Lung (tissue), 12 donors: ENCODE measurements around the gene MAP3K10. TPM values are rescaled to one million over a fixed set of nuclear protein-coding genes. Genes with fewer than 3 reads are reported as not detected.

Experiments
- ATAC-seq: fragments of 200-7000 bp; cut with Tn5 transposase; one replicate; pipeline ENCODE4 v1.9.1; 2020; ENCODE audit warnings: moderate number of reproducible peaks; ENCODE audit not compliant: insufficient read depth, low FRiP score
- DNase-seq, 3 donors: peaks; one replicate each; pipeline ENCODE4 v3.0.0-alpha.2; 2013 to 2017
- H3K27ac ChIP-seq, 2 donors: one replicate each; pipeline ENCODE4 v1.5.1; 2013; ENCODE audit warnings: mild to moderate bottlenecking in 2 of 2, moderate library complexity in 2 of 2, control low read depth in 1 of 2, inconsistent platforms in 1 of 2, low read depth in 1 of 2, low read length in 1 of 2
- H3K27me3 ChIP-seq, 3 donors: one replicate each; pipeline ENCODE4 v1.5.1; 2013; ENCODE audit warnings: low read length in 2 of 3; ENCODE audit not compliant: control insufficient read depth in 3 of 3, insufficient read depth in 3 of 3
- H3K36me3 ChIP-seq, 4 donors: one replicate each; pipeline ENCODE4 v1.5.1; 2013; ENCODE audit warnings: low read length in 4 of 4, mild to moderate bottlenecking in 1 of 4, moderate library complexity in 1 of 4; ENCODE audit not compliant: control insufficient read depth in 4 of 4, insufficient read depth in 4 of 4
- H3K4me1 ChIP-seq, 5 donors: one replicate each; pipeline ENCODE4 v1.5.1; 2013; ENCODE audit warnings: low read length in 5 of 5, mild to moderate bottlenecking in 2 of 5, moderate library complexity in 1 of 5; ENCODE audit not compliant: control insufficient read depth in 5 of 5, insufficient read depth in 5 of 5
- H3K4me3 ChIP-seq: one replicate; pipeline ENCODE4 v1.5.1; 2013; ENCODE audit warnings: mild to moderate bottlenecking, control low read depth, moderate library complexity
- H3K9ac ChIP-seq, 2 donors: one replicate each; pipeline ENCODE4 v1.5.1; 2013; ENCODE audit warnings: low read length in 2 of 2, control low read depth in 1 of 2; ENCODE audit not compliant: insufficient read depth in 1 of 2
- H3K9me3 ChIP-seq, 4 donors: one replicate each; pipeline ENCODE4 v1.5.1; 2013; ENCODE audit warnings: low read length in 3 of 4, mild to moderate bottlenecking in 1 of 4, moderate library complexity in 1 of 4; ENCODE audit not compliant: control insufficient read depth in 4 of 4, insufficient read depth in 3 of 4
- CTCF ChIP-seq: IDR thresholded peaks from 2 replicates; pipeline ENCODE4 v1.5.1; 2012; ENCODE audit warnings: mild to moderate bottlenecking; ENCODE audit errors: control extremely low read depth, extremely low read depth
- WGBS, 2 donors: extraction: QIAGEN DNeasy Blood & Tissue Kit; methylation state at CpG; one replicate each; pipeline ENCODE4 v1.1.7; 2013; 5-methylcytosine and 5-hydroxymethylcytosine counted together
- polyA plus RNA-seq, 2 donors: library from polyadenylated mRNA; stranded (reverse); fragments of 200-250 nt; gene quantifications; one replicate each; pipeline ENCODE4 v1.2.1, GENCODE V29; 2013
- total RNA-seq, 2 donors: library from RNA; depleted of rRNA in 1 of 2; stranded (reverse); fragments of >200 nt in 1 of 2; gene quantifications; one replicate each; pipeline ENCODE4 v1.2.1, GENCODE V29; 2014 to 2021
- donor health status: control.
- donor health status: control.
- donor health status: Bipolar disorder and iron deficiency.
- donor health status: healthy.
- donor health status: DM: yes; HTN: yes; CAD: no.

Gene MAP3K10
- total and polyA plus RNA-seq, 4 donors: 4.4 to 18.0 (median 11.3) TPM

- ATAC-seq: no peak
- no peak for DNase-seq
- WGBS, 2 donors: 91% methylated on average over 24 of the region's 24 CpGs
- no peak overlapping the region for H3K27ac ChIP-seq
- no peaks in the 10 kb centered on the region for H3K27me3 ChIP-seq
- H3K4me1 ChIP-seq: peaks cover 0 to 14% (median 3%) of the 10 kb centered on the region in 5 donors
- H3K4me3 ChIP-seq: no peak overlapping the region
- peaks cover 0 to 27% (median 9%) of the 10 kb centered on the region in 4 donors for H3K36me3 ChIP-seq
- TF ChIP-seq CTCF: no peak
- H3K9ac ChIP-seq: no peak overlapping the region
- H3K9me3 ChIP-seq: no peaks in the 10 kb centered on the region
Observed at GRCh38 chr19:40263440-40264313, 72.5 kb downstream of the MAP3K10 start.

GRCh38 chr19:40264314-40265054 lies 73.3 kb downstream of the MAP3K10 start:
- DNase-seq: peak; percentile 33 to 45 (median 36)
- no peak overlapping the region for H3K9ac ChIP-seq
- peaks cover 0 to 27% (median 9%) of the 10 kb centered on the region in 4 donors for H3K36me3 ChIP-seq
- no peak for TF ChIP-seq CTCF
- H3K27ac ChIP-seq: no peak overlapping the region
- no peaks in the 10 kb centered on the region for H3K9me3 ChIP-seq
- no peaks in the 10 kb centered on the region for H3K27me3 ChIP-seq
- H3K4me1 ChIP-seq: peaks cover 0 to 14% (median 3%) of the 10 kb centered on the region in 5 donors
- H3K4me3 ChIP-seq: no peak overlapping the region
- ATAC-seq: no peak
- 82 to 86% methylated on average over 19 of the region's 19 CpGs for WGBS, 2 donors

Other genes starting within 250 kb of the MAP3K10 start
- 10 to 100 TPM; 45.2 to 90.5 TPM for gene PSMC4, start 220.3 kb upstream of the MAP3K10 start, total RNA-seq
- gene PSMC4, start 220.3 kb upstream of the MAP3K10 start, polyA plus RNA-seq: 10 to 100 TPM; 83.9 to 95.4 TPM
- 1 to 10 TPM; 4.2 to 9.2 TPM for gene ZNF546, start 194.4 kb upstream of the MAP3K10 start, total RNA-seq
- 1 to 10 TPM; 1.0 to 1.1 TPM for gene ZNF546, start 194.4 kb upstream of the MAP3K10 start, polyA plus RNA-seq
- gene ZNF780B, start 135.2 kb upstream of the MAP3K10 start, total RNA-seq: 10 to 100 TPM; 17.9 to 39.8 TPM
- 10 to 100 TPM in 1 of 2 donors, 1 to 10 TPM in 1; 4.7 to 14.7 TPM for gene ZNF780B, start 135.2 kb upstream of the MAP3K10 start, polyA plus RNA-seq
- 10 to 100 TPM; 17.6 to 22.5 TPM for gene ZNF780A, start 100.5 kb upstream of the MAP3K10 start, total RNA-seq
- gene ZNF780A, start 100.5 kb upstream of the MAP3K10 start, polyA plus RNA-seq: 10 to 100 TPM; 10.4 to 32.9 TPM
- not detected for gene TTC9B, start 27.0 kb downstream of the MAP3K10 start, total RNA-seq
- gene TTC9B, start 27.0 kb downstream of the MAP3K10 start, polyA plus RNA-seq: not detected
- gene CCNP, start 35.3 kb downstream of the MAP3K10 start, total RNA-seq: under 1 TPM; 0.52 to 0.68 TPM
- gene CCNP, start 35.3 kb downstream of the MAP3K10 start, polyA plus RNA-seq: under 1 TPM; 0.07 to 0.28 TPM
- gene AKT2, start 93.9 kb downstream of the MAP3K10 start, total RNA-seq: 100 to 1,000 TPM; 117 to 138 TPM
- 10 to 100 TPM; 62.3 to 69.7 TPM for gene AKT2, start 93.9 kb downstream of the MAP3K10 start, polyA plus RNA-seq
- gene C19orf47, start 157.0 kb downstream of the MAP3K10 start, total RNA-seq: 10 to 100 TPM in 1 of 2 donors, 1 to 10 TPM in 1; 9.8 to 18.0 TPM
- 10 to 100 TPM; 11.7 to 26.3 TPM for gene C19orf47, start 157.0 kb downstream of the MAP3K10 start, polyA plus RNA-seq
- 100 to 1,000 TPM; 257 to 407 TPM for gene PLD3, start 157.3 kb downstream of the MAP3K10 start, total RNA-seq
- gene PLD3, start 157.3 kb downstream of the MAP3K10 start, polyA plus RNA-seq: 100 to 1,000 TPM; 205 to 219 TPM
- under 1 TPM in 1 of 2 donors, not detected in 1; 0.43 TPM for gene HIPK4, start 198.8 kb downstream of the MAP3K10 start, total RNA-seq
- under 1 TPM; 0.10 to 0.22 TPM for gene HIPK4, start 198.8 kb downstream of the MAP3K10 start, polyA plus RNA-seq
- gene PRX, start 222.0 kb downstream of the MAP3K10 start, total RNA-seq: 10 to 100 TPM; 25.6 to 43.8 TPM
- 10 to 100 TPM; 16.9 to 30.1 TPM for gene PRX, start 222.0 kb downstream of the MAP3K10 start, polyA plus RNA-seq
- gene SERTAD1, start 234.6 kb downstream of the MAP3K10 start, total RNA-seq: 10 to 100 TPM; 10.8 to 25.1 TPM
- gene SERTAD1, start 234.6 kb downstream of the MAP3K10 start, polyA plus RNA-seq: 10 to 100 TPM; 23.3 to 37.9 TPM